Natural killer cell treated with Interleukin-12 subunit alpha and Interleukin-12 subunit beta and Interleukin-15 and Interleukin-18, amount 100 ng/mL, for 72 hours (primary cell): Measurements from ENCODE around the gene DDX43. TPM values are rescaled to one million over a fixed set of nuclear protein-coding genes. Genes with fewer than 3 reads are reported as not detected.

Source experiments
- ATAC-seq, 2 donors: fragments of 150-1000 bp; cut with Tn5 transposase in 1 of 2; sonication (Bioruptor Pico), chemical (Tn5 transposase) in 1 of 2; 2 replicates each; pipeline ENCODE4 v1.10.0; 2021
- DNase-seq: peaks from one replicate; pipeline ENCODE4 v3.0.0; 2022; ENCODE audit warnings: low spot score
- H3K27ac Mint-ChIP-seq, 2 donors: 1 replicate in 1 of 2; 2 replicates in 1 of 2; pipeline ENCODE4 v1.8.0; 2022; ENCODE audit warnings: mixed read lengths in 2 of 2, mild to moderate bottlenecking in 1 of 2, moderate library complexity in 1 of 2
- H3K27me3 Mint-ChIP-seq, 2 donors: 1 replicate in 1 of 2; 2 replicates in 1 of 2; pipeline ENCODE4 v1.8.0; 2022; ENCODE audit warnings: mixed read lengths in 2 of 2
- H3K36me3 Mint-ChIP-seq: one replicate; pipeline ENCODE4 v1.8.0; 2022; ENCODE audit warnings: mixed read lengths
- H3K4me1 Mint-ChIP-seq, 2 donors: 1 replicate in 1 of 2; 2 replicates in 1 of 2; pipeline ENCODE4 v1.8.0; 2022; ENCODE audit warnings: low read depth in 2 of 2, mixed read lengths in 2 of 2, mild to moderate bottlenecking in 1 of 2
- H3K4me3 Mint-ChIP-seq: one replicate; pipeline ENCODE4 v1.8.0; 2022; ENCODE audit warnings: mixed read lengths
- H3K9me3 Mint-ChIP-seq: 2 replicates; pipeline ENCODE4 v1.8.0; 2022; ENCODE audit warnings: mixed read lengths
- total RNA-seq, 2 donors: library from RNA; stranded (reverse); gene quantifications; one replicate each; pipeline ENCODE4 v1.2.3, GENCODE V29; 2022

DDX43 gene
- 1 to 10 TPM in 1 of 2 donors, not detected in 1; 1.0 TPM for total RNA-seq

DNA sequence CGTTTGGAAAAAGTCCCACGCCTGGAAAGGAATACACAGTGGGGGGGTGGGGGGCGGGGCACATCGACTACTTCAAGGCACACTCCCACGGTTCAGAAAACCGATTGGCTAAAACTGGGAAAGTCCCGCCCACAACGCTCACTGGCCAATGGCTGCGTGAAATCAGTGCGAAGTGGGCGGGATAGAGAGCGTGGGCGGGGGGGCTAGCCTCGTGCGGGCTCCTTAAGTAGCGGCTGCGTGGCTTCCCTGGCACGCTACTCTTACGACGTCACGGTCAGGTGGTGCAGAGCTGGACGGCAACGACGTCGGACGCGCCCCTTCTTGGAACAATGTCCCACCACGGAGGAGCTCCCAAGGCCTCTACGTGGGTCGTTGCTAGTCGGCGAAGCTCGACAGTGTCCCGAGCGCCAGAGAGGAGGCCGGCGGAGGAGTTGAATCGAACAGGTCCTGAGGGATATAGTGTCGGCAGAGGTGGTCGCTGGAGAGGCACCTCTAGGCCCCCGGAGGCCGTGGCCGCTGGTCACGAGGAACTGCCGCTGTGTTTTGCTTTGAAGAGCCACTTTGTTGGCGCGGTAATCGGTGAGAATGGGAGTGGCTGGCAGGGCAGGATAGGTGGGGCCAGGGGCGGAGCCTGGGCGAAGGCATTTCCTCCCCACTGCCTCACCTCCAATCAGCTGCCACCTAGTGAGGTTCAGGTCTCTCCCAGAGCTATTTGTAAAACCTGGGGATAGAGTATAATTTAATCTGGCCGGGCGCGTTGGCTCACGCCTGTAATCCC lies at the start of gene DDX43:
TSS of gene DDX43 (plus strand) at position 252 of the 778 bp plus-strand sequence. CDS start at position 330, 78 bp downstream.
- peak; percentile 69 for DNase-seq
- Mint-ChIP-seq H3K27ac (peak within 1 kb of the TSS in 1 of 2 donors; percentile 85), H3K4me1 (peaks cover 0 to 7% of the 10 kb centered on the region in 2 donors), H3K27me3 (no peaks in the 10 kb centered on the region), H3K36me3 (no peaks in the 10 kb centered on the region), H3K9me3 (no peaks in the 10 kb centered on the region), H3K4me3 (no peak within 1 kb of the TSS)
- peak in 1 of 2 donors; percentile 92 for ATAC-seq

DNA sequence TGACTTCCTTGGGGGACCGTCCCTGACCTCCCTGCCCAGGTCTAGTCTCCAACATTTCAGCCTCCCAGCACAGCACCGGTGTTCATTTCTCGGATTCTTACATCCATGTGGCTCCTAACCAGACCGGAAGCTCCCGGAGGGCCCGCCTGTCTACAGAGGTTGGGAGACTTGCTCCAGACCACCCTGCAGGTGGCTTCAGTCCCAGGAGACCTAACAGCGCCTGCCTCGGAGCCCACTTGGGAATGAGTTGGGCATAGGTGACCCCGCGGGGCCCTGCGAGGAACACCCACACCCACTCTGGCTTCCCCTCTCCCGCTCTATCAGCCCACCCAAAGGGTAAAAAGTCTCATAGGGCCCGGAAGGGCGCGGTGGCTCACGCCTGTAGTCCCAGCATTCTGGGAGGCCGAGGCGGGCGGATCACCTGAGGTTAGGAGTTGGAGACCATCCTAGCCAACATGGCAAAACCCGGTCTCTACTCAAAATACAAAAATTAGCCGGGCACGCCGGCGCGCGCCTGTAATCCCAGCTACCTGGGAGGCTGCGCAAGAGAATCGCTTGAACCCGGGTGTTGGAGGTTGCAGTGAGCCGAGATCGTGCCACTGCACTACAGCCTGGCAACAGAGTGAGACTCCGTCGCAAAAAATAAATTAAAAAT lies 46.0 kb upstream of the DDX43 start:
- peaks cover 0 to 3% of the 10 kb centered on the region in 2 donors for H3K4me1 Mint-ChIP-seq
- no peak for ATAC-seq
- no peak for DNase-seq
- H3K27me3 Mint-ChIP-seq, result peaks cover 17 to 23% of the 10 kb centered on the region in 2 donors
- no peak overlapping the region for H3K27ac Mint-ChIP-seq
- no peaks in the 10 kb centered on the region for H3K9me3 Mint-ChIP-seq
- no peak overlapping the region for H3K4me3 Mint-ChIP-seq
- H3K36me3 Mint-ChIP-seq, result no peaks in the 10 kb centered on the region

DNA sequence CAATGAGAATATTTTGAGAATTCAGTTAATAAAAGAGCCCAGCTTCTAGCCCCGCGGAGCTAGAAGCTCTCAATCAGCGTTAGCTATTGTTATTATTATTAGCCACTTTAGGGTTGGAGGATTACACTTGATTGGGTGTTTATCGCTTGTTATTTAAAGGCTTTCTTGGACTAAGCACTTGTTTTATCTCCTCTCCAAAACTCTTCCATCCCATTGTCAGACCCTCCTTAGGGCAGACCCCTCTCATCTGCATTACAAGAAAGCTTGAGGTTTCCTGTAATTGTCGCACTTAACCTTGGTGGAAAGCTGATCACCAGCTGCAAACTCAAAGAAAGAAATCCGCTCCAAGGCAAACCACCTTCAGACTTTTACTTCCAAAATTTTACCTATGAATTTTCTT lies 45.3 kb upstream of the DDX43 start:
- Mint-ChIP-seq H3K4me3 (no peak overlapping the region), H3K9me3 (no peaks in the 10 kb centered on the region), H3K27ac (no peak overlapping the region), H3K4me1 (peaks cover 0 to 3% of the 10 kb centered on the region in 2 donors), H3K36me3 (no peaks in the 10 kb centered on the region), H3K27me3 (peaks cover 17 to 23% of the 10 kb centered on the region in 2 donors)
- DNase-seq (no peak), ATAC-seq (no peak)

DNA sequence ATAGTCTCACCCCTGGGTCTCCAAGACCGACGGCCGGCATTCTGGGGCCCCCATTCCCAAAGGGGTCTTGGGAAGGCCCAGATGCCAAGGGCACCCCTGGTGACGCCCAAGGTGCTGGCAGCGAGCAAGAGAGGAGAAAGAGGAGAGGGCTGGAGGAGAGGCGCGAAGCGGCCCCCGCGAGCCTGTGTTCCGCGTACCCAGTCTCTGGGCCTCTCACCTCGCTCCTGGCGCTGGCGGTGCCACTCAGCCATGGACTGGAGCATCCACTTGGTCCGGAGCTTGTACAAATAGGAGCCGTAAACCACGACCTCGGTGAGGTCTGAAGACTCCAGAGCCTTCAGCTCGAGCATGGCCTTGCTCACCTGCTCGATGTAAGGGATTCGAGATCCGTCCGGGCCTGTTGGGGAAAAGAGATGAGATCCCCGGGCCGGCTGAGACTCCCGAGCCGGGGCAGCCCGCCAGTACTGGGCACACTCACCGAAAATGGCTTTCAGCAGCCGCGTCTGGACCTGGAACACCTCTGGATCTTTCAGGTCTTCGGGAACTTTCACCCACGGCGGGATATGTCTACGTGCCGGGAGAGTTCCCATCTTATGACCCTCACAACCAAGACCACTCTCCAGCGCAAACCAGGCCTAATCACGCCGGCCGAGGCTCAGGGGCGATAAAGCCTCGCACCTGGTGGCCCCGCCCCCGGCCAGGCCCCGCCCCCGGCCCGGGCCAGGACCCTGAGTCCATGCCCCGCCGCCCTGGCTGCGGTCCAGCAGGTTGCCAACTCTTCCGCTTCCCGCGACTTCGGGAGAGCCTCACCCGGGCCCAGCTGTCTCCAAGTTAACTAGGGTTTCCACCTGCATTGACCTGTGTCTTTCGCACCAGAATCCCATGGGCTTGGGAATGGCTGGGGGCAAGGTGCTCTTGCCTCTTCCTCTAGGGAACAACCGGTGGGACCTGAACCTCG lies 40.7 kb upstream of the DDX43 start, which contains the start of gene DPPA5:
TSS of gene DPPA5 (minus strand) at position 641 of the 958 bp plus-strand sequence. CDS start at position 590, 51 bp downstream.
- peaks cover 10 to 17% of the 10 kb centered on the region in 2 donors for H3K27me3 Mint-ChIP-seq
- H3K4me3 Mint-ChIP-seq, result no peak within 1 kb of the TSS
- H3K27ac Mint-ChIP-seq, result no peak within 1 kb of the TSS
- H3K36me3 Mint-ChIP-seq, result no peaks in the 10 kb centered on the region
- H3K9me3 Mint-ChIP-seq, result no peaks in the 10 kb centered on the region
- DNase-seq, result no peak
- peaks cover 0 to 3% of the 10 kb centered on the region in 2 donors for H3K4me1 Mint-ChIP-seq
- ATAC-seq, result no peak

DNA sequence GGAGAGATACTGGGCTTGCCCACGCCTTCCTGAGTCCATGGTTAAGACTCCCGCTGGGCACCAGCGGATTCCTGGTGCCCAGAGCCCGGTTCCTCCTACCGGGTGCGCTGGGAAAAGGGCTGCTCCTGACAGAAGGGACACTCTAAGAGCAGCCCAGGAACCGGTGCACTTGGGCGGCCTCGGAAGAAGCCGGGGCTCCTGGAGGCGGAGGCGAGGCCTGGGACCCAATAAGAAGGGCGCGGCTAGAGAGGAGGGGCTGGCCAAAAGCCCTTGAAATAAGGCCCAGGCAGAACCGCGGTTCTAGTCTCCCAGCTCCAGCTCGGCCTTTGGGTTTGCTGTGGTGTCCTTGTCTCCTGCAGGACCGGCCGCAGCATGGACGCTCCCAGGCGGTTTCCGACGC lies 32.3 kb upstream of the DDX43 start, which contains the start of gene KHDC3L:
TSS of gene KHDC3L (plus strand) at position 301 of the 400 bp plus-strand sequence. CDS start at position 373, 72 bp downstream.
- Mint-ChIP-seq H3K4me3 (no peak within 1 kb of the TSS), H3K36me3 (no peaks in the 10 kb centered on the region), H3K4me1 (no peaks in the 10 kb centered on the region), H3K27me3 (peaks cover 0 to 8% of the 10 kb centered on the region in 2 donors), H3K27ac (no peak within 1 kb of the TSS), H3K9me3 (no peaks in the 10 kb centered on the region)
- no peak for ATAC-seq
- DNase-seq, result no peak

DNA sequence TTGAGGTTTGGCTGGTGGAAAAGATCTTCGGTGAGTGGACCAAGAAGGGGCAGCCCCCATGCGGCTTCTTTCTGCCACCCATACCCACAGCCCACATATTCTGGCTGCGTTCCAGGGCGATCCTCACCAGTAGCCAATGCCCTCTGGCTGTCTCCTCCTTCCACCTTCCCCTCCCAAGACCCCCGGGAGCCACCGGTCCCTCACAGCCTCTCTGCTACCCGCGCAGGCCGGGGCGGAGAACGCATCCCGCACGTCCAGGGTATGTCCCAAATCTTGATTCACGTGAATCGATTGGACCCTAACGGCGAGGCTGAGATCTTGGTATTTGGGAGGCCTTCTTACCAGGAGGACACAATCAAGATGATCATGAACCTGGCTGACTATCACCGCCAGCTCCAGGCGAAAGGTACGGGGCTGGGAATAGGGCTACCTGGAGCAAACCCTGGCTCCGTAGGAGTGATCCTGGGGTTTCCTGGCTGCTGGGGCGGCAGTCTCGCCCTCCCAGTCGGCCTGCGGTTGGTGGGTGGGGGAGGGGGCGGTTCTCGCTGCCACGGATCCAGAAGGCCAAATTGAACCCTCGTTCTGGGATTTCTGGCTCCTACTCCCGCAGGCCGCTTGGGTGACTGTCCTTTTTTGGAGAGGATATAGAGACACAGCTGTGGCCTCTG lies 31.6 kb upstream of the DDX43 start:
- ATAC-seq, result no peak
- no peak overlapping the region for H3K4me3 Mint-ChIP-seq
- peaks cover 0 to 8% of the 10 kb centered on the region in 2 donors for H3K27me3 Mint-ChIP-seq
- H3K9me3 Mint-ChIP-seq, result no peaks in the 10 kb centered on the region
- H3K36me3 Mint-ChIP-seq, result no peaks in the 10 kb centered on the region
- no peak overlapping the region for H3K27ac Mint-ChIP-seq
- no peak for DNase-seq
- H3K4me1 Mint-ChIP-seq, result no peaks in the 10 kb centered on the region

DNA sequence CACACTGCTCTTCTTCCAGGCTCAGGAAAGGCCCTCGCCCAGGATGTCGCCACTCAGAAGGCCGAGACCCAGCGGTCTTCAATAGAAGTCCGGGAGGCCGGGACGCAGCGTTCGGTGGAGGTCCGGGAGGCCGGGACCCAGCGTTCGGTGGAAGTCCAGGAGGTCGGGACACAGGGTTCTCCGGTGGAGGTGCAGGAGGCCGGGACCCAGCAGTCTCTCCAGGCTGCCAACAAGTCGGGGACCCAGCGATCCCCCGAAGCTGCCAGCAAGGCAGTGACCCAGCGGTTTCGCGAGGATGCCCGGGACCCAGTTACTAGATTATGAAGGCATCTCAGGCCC lies 31.1 kb upstream of the DDX43 start:
- Mint-ChIP-seq H3K9me3 (no peaks in the 10 kb centered on the region), H3K36me3 (no peaks in the 10 kb centered on the region), H3K27ac (no peak overlapping the region), H3K27me3 (peaks cover 0 to 8% of the 10 kb centered on the region in 2 donors), H3K4me3 (no peak overlapping the region), H3K4me1 (no peaks in the 10 kb centered on the region)
- DNase-seq (no peak), ATAC-seq (no peak)

DNA sequence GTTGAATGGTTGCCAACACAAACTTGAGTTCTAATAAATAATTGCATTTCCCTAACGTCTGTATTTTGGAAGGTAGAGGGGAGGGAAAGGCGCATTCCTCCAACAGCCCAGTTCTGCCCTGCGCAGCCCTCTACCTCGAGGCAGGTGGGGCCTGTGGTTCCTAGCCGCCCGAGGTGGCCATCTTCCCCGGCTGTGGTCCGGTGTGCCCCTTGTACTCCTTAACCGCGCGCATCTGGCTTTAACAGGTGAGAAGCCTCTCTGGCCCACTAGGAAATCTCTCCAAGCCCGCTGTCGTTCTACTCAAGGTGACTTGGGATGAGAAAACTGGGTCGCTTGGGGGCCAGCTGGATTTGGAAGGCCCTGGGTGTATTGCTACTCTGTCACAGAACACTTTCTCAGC lies 30.5 kb upstream of the DDX43 start:
- ATAC-seq (no peak), DNase-seq (no peak)
- no peak overlapping the region for H3K4me3 Mint-ChIP-seq
- H3K4me1 Mint-ChIP-seq, result no peaks in the 10 kb centered on the region
- H3K27ac Mint-ChIP-seq, result no peak overlapping the region
- H3K27me3 Mint-ChIP-seq, result peaks cover 0 to 8% of the 10 kb centered on the region in 2 donors
- H3K9me3 Mint-ChIP-seq, result no peaks in the 10 kb centered on the region
- H3K36me3 Mint-ChIP-seq, result no peaks in the 10 kb centered on the region

DNA sequence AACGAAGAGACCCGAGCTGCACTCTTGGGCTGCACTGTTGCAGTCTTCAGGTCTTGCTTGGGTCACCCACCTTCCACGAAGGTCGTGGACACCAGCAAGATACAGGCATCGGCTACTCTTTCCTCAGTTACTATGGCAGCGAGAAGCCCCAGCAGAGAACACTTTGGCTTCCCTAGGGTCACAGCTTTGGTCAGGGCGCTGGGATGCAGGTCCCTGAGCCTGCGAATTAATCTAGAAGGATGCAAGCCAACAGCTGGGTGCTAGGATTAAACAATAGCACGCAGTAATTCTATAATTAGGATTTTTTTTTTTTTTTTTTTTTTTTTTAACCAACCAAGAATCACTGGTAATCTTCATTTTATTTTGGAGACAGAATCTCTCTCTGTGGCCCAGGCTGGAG lies 30.1 kb upstream of the DDX43 start:
- Mint-ChIP-seq H3K36me3 (no peaks in the 10 kb centered on the region), H3K4me1 (no peaks in the 10 kb centered on the region), H3K27me3 (peaks cover 0 to 8% of the 10 kb centered on the region in 2 donors), H3K27ac (no peak overlapping the region), H3K4me3 (no peak overlapping the region), H3K9me3 (no peaks in the 10 kb centered on the region)
- no peak for DNase-seq
- no peak for ATAC-seq

DNA sequence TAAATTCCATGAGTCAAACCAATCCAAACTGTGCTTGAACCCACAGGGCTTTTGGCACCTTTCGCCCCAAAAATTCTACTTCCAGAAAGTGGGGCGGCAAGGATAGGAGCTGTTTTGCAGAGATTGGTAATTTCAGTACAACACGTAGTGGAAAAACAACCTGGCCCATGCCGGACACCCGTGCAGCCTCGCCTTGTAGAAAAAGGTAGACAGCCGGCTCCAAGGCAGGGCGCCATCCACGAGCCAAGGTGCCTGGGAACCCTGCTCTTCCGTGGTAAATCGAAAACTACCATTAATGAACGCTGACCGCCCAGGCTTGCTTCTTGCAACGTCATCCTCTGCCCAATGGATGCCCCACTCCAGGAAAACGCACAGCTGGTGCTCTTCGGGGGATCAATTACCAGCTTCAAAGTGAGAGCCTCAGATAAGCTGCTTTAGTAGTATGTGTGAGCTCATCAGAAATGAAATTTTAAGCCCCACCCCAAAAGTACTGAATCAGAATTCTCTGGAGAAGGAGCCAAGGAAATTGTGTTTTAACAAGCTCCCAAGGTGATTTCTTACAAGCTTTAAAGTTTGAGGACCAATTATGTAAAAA lies 26.8 kb upstream of the DDX43 start:
- Mint-ChIP-seq H3K4me3 (no peak overlapping the region), H3K9me3 (no peaks in the 10 kb centered on the region), H3K27ac (no peak overlapping the region), H3K36me3 (no peaks in the 10 kb centered on the region), H3K27me3 (peaks cover 0 to 3% of the 10 kb centered on the region in 2 donors), H3K4me1 (no peaks in the 10 kb centered on the region)
- ATAC-seq (no peak), DNase-seq (no peak)

DNA sequence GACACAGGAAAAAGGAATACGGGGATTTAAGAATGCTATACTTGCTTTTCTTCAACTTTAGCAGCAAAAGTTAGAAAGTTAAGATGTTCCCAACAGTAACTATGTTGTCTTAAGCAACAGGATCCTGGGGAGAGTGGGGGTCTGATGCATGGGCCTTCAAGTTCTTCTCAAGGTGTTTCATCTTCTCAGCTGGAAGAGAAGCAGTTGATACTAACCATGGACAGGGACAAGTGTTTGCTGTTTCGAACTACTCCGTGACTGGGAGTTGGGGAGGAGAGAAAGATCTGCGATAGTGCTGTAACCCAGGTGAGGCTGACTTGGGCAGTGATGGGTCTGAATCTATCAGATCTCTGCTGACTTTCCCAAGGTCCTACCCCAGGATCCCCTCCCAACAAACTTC lies 26.0 kb upstream of the DDX43 start:
- H3K27ac Mint-ChIP-seq, result no peak overlapping the region
- DNase-seq (no peak), ATAC-seq (no peak)
- no peaks in the 10 kb centered on the region for H3K9me3 Mint-ChIP-seq
- peaks cover 0 to 3% of the 10 kb centered on the region in 2 donors for H3K27me3 Mint-ChIP-seq
- no peak overlapping the region for H3K4me3 Mint-ChIP-seq
- H3K4me1 Mint-ChIP-seq, result no peaks in the 10 kb centered on the region
- no peaks in the 10 kb centered on the region for H3K36me3 Mint-ChIP-seq

DNA sequence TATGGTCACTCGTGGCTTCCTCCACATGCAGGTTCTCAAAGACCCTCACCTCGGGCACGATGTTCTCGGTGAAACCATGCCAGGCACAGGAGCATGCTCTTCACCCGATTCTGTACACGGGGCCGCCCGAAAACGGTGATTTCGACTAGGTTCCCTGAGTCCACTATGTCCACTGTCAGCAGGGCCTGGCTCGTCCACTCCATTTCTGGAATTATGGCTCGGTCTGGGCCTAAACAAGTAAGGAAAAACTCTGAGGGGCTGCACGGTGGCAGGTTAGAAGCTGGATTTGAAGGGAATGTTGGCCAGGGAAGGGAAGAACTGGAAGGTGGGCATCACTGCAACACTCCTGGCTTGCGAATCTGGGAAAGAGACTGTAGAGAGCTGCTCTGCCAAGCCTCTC lies 25.5 kb upstream of the DDX43 start:
- DNase-seq, result no peak
- ATAC-seq, result no peak
- Mint-ChIP-seq H3K4me1 (no peaks in the 10 kb centered on the region), H3K9me3 (no peaks in the 10 kb centered on the region), H3K27ac (no peak overlapping the region), H3K36me3 (no peaks in the 10 kb centered on the region), H3K4me3 (no peak overlapping the region), H3K27me3 (peaks cover 0 to 3% of the 10 kb centered on the region in 2 donors)

DNA sequence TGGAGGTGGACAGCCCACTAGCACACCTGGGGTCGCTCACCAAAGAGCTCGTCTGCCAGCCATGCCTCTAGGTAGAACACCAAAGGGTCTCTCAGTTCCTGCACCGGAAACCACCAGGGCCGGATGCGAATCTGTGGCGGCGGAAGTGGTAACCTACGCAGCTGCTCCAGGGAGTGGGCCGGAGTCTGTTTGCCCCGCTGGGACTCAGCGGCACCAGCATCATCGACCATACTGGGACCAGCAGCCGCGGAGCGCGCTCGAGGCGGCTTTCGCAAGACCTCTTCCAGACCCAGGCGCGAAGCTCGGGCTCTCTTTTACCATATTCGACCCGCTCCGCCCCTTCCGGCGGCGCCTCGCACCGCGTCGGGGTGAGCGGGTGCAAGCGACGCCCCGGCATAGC lies 25.1 kb upstream of the DDX43 start, which contains the start of gene OOEP:
TSS of gene OOEP (minus strand) at position 335 of the 400 bp plus-strand sequence. CDS start at position 230, 105 bp downstream.
- Mint-ChIP-seq H3K4me3 (no peak within 1 kb of the TSS), H3K4me1 (no peaks in the 10 kb centered on the region), H3K9me3 (no peaks in the 10 kb centered on the region), H3K27me3 (peaks cover 0 to 3% of the 10 kb centered on the region in 2 donors), H3K36me3 (no peaks in the 10 kb centered on the region), H3K27ac (no peak within 1 kb of the TSS)
- peak in 1 of 2 donors; percentile 24 for ATAC-seq
- DNase-seq, result no peak
